NCI-H187 treated with DMSO at 0.1 percent for 48 hours (cell line): ENCODE measurements around the gene PLCH1.

ENCODE experiments used
- DNase-seq: peaks from one replicate; lab custom pipeline; 2025; lab: John Stamatoyannopoulos, UW

The PLCH1 gene

DNA sequence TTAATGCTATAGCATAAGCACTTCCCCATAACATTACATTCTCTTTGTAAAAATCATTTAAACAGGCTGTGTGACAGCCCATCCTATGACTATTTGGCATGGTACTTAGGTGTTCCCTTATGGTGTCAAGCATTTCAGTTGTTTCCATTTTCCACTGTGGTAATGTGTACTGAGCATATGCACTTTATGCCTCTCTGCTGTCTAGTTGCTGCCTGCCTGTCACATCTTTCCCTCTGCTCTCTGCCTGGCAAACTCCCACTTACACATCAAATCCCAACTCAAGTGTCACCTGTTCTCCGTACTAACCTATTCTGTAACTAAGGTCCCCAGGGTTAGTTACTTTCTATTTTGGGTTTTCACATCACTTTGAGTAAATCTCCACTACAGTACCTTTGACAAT, 367.0 kb downstream of the PLCH1 start:
- no peak for DNase-seq

DNA sequence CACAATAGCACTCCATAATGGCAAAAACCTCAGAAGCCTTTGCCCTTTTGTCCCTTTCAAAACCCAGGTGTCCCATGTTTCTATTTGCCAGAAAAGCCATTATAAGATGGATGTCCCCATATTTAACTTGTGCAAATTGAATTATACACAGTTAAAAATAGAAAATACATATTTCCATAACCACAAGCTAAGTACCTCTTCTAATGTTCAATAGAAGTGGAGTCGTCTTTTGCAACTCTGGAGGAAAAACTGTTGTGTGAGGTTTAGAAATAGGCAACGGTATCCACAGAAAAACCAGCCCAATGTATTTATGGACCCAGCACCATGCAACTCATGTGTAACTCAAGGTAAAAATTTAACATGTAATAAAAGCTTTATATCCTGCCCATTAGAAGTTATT, 367.8 kb downstream of the PLCH1 start:
- DNase-seq = no peak

DNA sequence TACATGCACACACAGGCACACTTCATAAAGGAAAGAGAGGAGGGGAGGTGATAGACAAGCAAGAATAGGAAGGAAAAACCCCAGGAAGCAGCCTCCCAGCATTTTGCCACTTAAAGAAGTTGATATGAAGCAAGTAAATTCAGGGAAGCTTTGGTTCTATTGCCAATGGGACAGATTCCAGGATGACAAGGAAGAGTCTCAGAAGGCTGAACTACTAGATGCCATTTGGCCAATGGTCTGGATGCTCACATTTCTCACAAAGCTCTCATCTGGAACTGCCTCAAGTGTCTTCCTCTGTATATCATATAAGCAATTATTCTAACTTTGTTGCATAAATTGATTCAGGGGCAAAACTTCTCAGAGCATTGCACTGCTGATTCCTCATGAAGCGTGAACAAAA, 372.6 kb downstream of the PLCH1 start:
- no peak for DNase-seq

DNA sequence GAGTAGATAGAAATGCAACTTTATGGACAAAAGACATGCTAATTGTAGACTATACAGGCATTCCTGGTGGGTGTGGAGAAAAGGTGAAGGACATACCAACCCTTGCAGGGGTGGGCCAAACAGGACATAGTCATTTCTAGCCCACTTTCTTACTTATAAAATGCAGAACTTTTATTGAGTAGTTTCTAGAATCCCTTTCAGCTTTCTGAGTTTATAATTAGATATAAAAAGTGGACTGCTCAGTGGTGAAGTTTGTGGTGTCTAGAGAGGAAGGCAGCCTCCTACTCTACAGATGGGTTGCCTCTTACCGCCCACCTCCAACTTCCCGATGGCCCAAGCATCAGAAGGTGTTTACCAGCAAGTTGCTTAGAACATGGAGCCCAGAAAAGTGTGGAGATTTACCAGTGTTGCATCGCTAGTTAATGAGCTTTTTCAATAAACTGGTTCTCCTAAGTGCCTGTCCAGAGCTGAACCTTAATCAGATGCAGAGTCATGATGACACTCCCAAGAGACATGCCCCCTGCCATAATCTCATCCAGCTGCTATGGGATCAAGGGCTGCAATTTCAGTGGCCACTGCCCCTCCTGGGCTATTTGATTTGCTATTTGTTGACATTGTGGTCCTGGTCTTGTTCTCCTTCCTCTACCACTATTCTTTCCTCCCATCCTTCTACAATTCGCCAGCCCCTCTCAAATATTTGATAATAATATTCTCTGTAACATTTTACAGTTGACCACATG, 373.9 kb downstream of the PLCH1 start:
- no peak for DNase-seq

DNA sequence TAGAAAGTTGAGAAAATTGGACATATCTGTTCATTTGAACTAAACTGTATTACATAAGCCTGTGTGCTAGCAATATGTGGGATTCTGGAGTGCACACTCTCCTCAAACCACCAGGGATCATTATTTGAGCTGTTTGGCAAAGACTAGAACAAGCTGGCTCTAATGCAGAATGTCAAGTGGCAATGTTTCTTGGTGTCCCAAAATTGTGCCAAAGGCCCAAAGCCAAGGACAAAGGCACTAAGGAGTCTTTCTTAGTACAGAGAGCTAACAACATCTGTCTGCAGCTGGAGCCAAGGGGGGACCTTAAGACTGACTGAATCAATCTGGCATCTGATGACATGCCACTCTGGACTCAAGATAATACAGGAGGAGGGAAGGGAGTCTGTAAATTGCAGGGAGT, 374.7 kb downstream of the PLCH1 start:
- no peak for DNase-seq

DNA sequence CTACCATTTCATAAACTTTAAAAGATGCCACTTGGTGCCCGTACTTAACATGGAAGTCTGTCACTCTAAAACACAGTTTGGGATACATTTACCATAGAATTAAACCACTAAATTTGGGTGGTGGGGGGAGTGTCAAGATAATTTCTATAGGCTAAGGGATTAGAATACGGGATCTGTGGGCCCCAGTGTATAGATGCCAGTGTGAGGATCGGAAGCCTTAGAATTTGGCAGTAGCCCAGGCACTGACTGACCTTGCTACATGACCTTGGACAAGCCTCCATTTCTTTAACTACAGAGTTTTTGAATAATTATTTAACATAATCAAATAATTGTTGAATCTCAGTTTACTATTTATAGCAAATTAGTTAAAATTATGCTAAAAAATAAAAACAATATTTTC, 375.1 kb downstream of the PLCH1 start:
- DNase-seq = no peak

DNA sequence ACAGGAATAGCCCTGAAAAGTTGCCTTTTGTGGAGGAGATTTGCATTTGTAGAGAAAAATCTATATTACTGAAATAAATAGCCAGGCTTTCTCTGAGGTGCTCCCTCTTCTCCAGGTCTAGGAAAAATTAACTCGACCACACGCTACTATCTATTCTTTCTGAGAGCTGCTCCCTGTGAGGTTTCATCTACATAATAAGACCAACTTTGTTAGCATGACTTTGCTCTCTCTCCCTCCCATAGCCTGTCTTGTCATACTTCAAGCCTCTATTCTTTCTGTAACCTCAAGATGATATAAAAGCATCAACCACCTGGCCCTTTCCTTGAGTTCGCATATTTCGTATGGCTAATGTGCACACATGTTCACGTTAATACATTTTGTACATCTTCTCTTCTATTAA, 375.6 kb downstream of the PLCH1 start:
- DNase-seq = no peak

DNA sequence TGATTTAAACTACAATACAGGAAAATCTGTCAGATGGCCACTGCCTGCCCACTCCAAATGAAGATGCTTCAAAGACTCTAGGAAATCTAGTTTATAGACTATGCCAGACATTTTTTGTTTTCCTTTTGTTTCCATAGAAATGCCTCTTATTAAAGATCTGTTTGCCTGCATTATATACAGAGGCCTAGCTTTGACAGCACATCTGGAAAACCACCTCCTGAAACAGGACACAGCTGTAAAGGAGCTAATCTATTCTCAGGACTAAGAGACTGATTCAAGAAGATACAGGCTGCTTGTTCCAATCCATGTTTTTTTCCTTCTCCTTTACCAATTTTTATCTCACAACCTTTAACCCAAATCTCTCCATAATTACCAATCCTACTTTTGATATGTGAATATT, 376.1 kb downstream of the PLCH1 start:
- DNase-seq = no peak

DNA sequence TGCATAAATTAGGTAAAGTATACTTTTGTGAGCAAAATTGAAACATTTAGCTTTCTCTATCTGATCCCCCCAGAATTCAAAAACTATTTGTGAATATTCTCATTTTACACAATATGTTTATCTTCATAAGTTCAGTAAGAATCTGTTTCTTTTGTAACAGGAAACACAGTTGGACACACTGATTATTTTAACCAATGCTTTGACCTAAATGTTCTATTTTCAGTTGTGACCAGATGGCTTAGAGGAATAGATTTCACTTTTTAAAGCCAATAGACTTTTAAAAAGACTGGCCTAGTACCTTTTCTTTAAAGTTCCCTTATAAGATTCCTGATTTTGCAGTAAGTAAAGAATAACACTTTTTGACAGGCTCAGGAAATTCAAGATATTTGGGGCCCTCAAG, 377.4 kb downstream of the PLCH1 start:
- DNase-seq = no peak

DNA sequence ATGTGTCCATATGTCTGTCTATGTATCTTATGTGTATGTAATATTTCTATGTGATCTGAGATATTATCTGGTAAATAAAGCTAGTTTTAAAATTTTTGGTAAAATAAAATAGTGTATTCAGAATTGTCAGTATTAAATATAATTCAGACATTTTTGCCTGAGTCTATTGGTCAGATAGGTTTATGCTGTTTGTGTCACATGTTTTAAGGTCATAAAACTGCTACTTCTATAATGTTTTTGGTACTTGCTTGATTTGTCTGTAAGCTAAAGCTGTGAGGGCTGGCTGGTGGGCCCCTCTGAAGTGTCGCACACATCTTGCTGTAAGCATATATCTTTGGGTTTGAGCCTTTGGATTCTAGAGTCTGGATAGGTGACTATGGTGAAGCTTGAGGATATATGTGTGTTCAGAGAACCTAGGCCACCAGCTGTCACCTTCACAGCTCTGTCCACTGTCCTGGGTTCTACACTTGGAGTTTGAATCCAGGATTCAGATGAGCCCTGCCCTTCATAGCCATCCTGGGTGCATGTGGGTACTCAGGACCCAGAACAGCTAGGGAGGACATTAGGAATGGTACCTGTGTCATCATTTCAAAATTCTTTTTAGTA, 379.6 kb downstream of the PLCH1 start:
- no peak for DNase-seq

DNA sequence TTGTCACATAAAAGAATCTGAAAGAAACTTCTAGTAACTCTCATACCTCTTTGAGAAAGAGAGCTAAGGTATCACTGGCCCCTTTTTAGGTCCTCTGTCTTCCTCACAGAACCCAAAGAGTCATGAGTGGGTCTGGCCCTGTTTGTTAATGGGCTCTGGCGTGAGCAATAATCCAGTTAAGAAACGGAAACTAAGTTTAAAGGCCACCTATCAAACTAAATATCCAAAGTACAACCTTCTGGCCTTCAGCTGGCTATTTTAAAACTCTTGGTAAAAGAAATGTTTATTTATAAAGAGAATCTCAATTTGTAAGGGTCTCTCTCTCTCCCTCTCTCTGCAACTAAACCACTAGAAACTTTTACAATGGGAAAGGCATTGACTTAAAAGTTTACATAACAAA, 380.4 kb downstream of the PLCH1 start:
- no peak for DNase-seq

DNA sequence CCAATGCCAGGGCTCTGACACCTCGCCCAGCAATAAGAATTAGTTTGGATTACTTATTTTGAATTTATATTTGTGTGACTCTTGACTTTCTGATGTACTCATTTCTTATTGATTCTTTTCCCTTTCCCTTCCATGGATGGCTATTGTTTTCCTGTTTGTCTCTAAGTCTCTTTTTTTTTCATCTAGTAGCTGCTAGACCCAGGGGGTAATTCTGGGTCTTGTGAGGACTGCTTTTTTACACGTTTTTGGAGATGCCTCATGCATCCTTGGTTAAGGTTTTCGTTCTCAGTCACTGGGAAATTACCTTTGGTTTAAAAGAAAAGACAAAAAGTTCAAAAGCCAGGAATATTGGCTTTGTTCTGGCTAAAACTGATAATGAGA, 381.2 kb downstream of the PLCH1 start:
- no peak for DNase-seq

DNA sequence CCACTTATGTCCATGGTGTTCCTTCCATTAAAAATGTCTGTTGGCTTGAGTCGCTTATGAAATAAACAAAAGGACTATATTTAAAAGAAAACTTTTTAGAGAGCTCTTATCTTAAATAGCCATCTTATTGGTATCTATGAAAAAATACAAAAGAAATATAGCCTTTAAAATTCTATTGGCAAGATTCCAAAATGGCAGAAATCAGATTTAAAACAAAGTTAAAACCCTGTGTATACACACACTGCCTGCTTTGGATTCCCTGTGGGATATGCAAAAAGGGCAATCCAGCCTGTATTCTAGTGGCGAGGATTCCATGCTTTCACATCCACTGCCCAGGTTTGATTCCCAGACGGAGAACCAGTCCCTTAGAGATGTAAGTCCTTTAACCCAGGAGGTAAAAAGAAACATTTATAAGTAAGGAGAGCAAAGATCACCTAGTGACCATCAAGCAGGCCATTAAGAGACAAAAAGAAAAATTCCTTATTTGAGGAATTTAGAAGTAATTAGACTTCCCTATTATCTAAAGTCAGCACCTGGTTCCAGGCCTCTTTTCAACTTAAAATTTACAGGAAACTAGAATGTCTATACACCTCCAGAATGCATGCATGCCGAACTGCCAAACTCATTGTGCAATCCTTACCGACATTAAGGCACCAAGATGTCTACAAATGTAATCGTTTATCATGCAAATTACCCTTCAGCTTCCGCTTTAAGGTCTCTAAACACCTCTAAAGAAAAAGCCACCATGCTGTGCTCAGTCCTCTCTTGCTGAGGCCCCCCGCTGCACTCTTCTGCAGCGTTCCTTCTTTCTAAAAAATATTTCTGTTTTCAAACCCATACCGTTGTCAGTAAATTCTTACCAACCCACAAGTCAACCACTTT, 381.8 kb downstream of the PLCH1 start:
- no peak for DNase-seq

DNA sequence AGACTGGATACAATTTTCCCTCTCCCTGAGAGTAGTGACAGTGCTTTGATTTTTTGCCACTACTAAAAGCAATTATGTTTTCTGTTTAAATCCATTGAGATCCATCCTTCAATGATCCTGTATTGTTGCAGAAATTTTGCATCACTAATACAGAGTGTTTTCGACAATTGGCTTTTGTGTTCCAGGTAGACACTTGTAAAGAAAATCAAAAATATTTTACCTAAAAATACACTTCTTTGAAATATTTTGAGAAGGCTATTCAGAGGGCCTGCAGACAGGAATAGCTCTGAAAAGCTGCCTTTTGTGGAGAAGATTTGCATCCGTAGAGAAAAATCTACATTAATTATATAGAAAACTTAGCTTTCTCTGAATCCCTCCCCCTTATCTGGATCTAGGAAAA, 384.6 kb downstream of the PLCH1 start:
- no peak for DNase-seq

DNA sequence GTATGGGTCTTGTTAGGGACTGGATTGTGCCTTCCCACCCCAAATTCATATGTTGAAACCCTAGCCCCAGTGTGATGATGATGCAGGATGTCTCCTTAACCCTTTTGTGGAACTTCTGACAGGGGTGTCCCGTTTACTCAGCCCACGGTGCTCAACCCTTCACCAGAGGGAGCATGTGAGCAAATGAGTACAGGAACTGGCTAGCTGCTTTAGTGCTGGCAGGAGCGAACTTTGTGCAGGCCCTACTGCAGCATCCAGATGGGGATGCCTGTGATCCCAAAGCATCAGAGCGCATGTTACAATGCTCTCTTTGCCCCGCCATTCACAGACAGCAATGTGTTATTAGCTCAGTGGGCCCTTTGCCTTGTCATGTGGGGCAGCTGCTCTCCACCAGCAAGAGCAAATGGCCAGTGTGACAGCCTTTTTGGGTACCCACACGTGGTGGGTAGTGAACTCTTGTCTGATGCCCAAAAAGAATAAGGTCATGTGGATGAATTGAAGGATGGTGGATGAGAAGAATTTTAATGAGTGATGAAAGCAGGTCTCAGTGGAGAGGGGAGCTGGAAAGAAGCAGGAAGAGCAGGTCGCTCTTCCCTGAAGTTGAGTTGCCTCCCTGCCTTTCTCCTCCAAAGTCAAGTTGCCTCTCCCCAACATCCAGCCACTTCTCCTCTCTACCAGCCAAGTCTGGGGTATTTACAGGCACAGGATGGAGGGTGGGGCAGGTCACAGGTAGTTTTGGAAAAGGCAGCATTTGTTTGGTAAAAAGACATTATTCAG, 388.1 kb downstream of the PLCH1 start:
- no peak for DNase-seq

DNA sequence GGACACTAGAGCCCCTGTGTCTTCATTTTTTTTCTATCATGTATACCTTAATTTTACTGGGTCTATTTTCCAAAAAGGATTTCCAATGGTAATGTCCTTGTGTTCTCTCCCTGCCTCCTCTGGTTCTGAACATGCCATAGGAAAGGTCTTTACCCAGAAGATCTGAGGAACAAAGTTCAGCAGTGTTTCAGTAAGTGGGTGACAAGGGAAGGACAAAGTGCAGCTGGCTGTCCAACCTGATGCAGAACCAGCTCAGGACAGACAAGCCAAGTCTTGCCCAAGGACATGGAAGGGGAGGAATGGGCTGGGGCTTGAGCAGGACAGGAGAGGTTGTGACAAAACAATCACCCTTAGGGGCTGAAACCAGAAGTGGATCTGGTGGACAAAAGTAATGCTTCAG, 390.2 kb downstream of the PLCH1 start:
- no peak for DNase-seq

DNA sequence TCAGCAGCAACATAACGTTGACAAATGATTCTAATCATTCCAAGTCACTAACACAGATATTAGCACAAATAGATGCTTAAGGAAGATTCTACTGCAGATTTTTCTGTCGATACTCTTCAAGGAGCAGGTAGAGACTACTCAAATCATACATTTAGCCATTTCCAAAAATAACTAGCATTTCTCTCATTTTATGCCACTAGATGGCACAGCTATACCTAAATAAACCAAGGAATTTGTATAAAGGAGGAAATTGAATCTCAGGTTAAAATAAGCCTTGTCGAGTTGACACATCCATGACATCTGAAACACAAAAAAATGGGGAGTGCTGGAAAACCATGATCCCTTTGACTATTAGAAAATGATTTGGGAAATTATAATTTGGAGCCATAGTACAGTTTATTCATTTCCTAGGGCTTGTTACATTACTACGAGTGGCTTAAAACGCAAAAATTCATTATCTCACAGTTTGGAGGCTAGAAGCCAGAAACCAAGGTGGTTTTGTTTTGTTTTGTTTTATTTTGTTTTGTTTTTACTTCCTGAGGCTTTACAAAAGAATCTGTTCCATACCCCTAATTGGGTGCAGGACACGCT, 391.9 kb downstream of the PLCH1 start:
- no peak for DNase-seq

DNA sequence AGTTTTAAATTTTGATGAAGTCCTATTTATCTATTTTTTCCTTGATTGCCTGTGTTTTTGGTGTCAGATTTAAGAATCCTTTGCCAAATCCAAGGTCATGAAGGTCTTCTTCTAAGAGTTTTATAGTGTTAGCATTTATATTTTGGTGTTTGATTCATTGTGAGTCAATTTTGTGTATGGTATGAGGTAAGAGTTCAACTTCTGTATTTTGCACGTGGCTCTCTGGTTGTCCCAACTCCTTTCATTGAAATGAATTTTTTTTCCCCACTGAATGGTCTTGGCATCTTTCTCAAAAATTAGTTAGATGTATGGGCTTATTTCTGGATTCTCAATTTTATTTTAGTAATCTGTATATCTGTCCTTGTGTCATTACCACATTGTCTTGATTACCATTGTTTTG, 394.3 kb downstream of the PLCH1 start:
- no peak for DNase-seq

DNA sequence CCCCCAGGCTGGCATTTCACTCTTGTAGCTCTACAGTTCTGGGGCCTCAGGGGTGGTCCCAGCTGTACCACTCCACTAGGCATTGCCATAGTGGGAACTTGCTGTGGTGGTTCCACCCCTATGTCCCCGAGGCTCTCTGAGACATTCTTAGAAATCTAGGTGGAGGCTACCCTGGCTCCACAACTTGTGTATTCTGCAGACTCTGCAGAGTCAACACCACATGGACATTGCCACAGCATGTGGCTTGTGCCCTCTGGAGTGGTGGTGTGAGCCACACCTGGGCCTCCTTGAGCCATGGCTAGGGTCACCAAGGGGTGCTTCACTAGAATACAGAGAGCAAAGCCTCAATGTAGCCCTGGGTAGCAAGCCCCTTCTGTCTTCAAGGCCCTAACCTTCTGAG, 397.0 kb downstream of the PLCH1 start:
- DNase-seq = no peak

DNA sequence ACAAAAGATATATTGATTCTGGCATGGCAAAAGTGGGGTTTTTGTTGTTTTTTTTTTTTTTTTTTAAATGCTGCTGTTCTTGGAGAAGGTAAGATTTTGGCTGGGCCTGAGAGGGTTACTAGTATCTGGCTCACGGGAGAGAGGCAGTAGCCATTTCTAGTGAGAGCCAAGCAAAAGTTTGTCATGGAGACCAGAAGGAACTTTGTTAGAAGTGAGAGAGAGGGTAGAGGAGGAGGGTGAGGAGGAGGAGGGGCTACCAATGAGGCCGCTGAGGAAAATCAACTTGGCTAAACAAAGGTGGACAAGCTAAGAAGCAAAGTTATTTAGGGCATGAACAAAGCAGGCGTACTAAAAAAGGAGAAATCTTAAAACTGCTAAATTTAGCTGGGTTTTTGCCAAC, 402.5 kb downstream of the PLCH1 start:
- no peak for DNase-seq

DNA sequence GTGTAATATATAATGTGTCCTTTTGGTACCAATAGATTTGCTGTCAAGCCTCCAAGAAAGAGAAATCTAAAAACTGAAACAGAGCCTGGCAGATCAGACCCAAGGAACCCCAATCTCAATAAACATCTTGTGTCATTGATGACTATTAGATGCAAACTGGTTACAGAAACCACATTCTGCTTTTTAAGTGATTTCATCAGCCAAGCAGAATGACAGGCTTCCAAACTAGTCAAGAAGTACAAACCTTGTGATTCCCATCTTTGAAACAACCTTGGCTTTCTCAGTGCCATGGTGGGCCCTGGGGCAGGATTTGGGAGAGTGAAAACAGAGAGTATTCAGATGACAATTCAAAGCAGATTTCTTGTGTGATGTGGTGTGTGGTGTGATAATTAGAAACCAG, 405.8 kb downstream of the PLCH1 start:
- no peak for DNase-seq

DNA sequence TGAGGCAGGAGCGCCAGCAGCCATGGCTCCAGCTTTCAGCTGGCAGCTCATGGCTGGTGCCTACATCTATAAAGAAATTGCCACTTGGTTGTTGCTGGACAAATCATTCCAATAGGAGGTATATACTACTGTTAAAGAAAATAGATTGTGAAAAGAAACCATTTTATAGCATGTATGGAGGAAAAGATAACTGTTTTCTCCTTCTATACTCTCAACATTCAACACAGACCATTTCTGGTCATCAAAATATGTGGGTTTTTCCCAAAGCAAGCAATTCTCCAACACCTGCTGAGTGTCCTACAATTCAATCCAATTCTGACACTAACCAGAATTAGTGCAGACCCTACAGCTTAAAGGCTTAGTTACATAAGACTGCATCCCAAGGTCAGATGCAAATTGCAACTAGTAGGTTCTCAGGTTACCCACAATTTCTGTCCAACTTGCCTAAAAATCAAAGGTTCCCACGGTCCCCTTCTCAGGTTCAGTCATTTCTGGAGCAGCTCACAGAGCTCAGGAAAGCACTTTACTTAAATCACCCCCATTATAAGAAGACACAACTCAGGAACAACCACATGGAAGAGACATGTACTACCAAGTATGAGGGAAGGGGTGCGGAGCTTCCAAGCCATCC, 409.0 kb downstream of the PLCH1 start:
- DNase-seq = no peak
